IMR-90 (cell line): ENCODE results near the gene PSAPL1. TPM values are rescaled to one million over a fixed set of nuclear protein-coding genes. Genes with fewer than 3 reads are reported as not detected.

Source experiments
- ATAC-seq: fragments of 200-7000 bp; cut with Tn5 transposase; 2 replicates; pipeline ENCODE4 v1.9.1; 2020; ENCODE audit warnings: low read depth, mild to moderate bottlenecking, moderate library complexity
- BruUV-seq: library from RNA; stranded (reverse); fragments of 400-500 nt; replicated peaks from 2 replicates; lab custom pipeline; 2021; lab: Mats Ljungman, UMichigan
- CTCF ChIA-PET: fragments of 300-600 bp; formaldehyde crosslinking; extraction: SDS; loops from one replicate; lab custom pipeline; 2021; ENCODE audit warnings: antibody characterized with exemption; lab: Yijun Ruan, JAX
- POLR2A ChIA-PET: fragments of 300-600 bp; sonication (Branson Sonifier 250); formaldehyde crosslinking; loops from one replicate; lab custom pipeline; 2022; ENCODE audit warnings: antibody characterized with exemption; ENCODE audit not compliant: unreplicated experiment; lab: Charles Lee
- DNase-seq: peaks from one replicate; pipeline ENCODE4 v3.0.0; 2013
- H2AFZ ChIP-seq: replicated peaks from 2 replicates; pipeline ENCODE3; 2013; ENCODE audit warnings: low read length, mild to moderate bottlenecking; ENCODE audit not compliant: poor library complexity
- H2AK5ac ChIP-seq: 2 replicates; pipeline ENCODE4 v1.6.1; 2013; ENCODE audit warnings: low read depth, low read length, inconsistent platforms
- H2AK9ac ChIP-seq: replicated peaks from 2 replicates; pipeline ENCODE3; 2013; ENCODE audit warnings: mild to moderate bottlenecking, low read depth, low read length, moderate library complexity; ENCODE audit not compliant: poor library complexity
- H2BK120ac ChIP-seq: 2 replicates; pipeline ENCODE4 v1.6.1; 2013; ENCODE audit warnings: low read depth, low read length, inconsistent platforms
- H2BK15ac ChIP-seq: 3 replicates; pipeline ENCODE4 v1.6.1; 2013; ENCODE audit warnings: low read depth, low read length, inconsistent platforms
- H2BK20ac ChIP-seq: 2 replicates; pipeline ENCODE4 v1.6.1; 2013; ENCODE audit warnings: low read depth, mild to moderate bottlenecking, inconsistent platforms, low read length, moderate library complexity
- H2BK5ac ChIP-seq: 2 replicates; pipeline ENCODE4 v1.6.1; 2013; ENCODE audit warnings: mild to moderate bottlenecking, low read depth, low read length, inconsistent platforms; ENCODE audit not compliant: poor library complexity, severe bottlenecking
- H3K14ac ChIP-seq: replicated peaks from 2 replicates; pipeline ENCODE4 v1.6.1; 2013; ENCODE audit warnings: low read depth, low read length, inconsistent platforms
- H3K18ac ChIP-seq: 2 replicates; pipeline ENCODE4 v1.6.1; 2013; ENCODE audit warnings: low read depth, low read length, control low read depth
- H3K23ac ChIP-seq: 2 replicates; pipeline ENCODE4 v1.6.1; 2013; ENCODE audit warnings: low read depth, low read length, inconsistent platforms
- H3K27ac ChIP-seq: 2 replicates; pipeline ENCODE4 v1.5.1; 2013; ENCODE audit warnings: mild to moderate bottlenecking, control low read depth, low read length; ENCODE audit not compliant: insufficient read depth
- H3K27me3 ChIP-seq: 2 replicates; pipeline ENCODE4 v1.6.1; 2013; ENCODE audit warnings: low read length; ENCODE audit not compliant: control insufficient read depth, insufficient read depth
- H3K36me3 ChIP-seq: 2 replicates; pipeline ENCODE4 v1.6.1; 2013; ENCODE audit warnings: low read length, mixed read lengths; ENCODE audit not compliant: control insufficient read depth, insufficient read depth
- H3K4ac ChIP-seq: 2 replicates; pipeline ENCODE4 v1.6.1; 2013; ENCODE audit warnings: low read depth, low read length, inconsistent platforms
- H3K4me1 ChIP-seq: 2 replicates; pipeline ENCODE4 v1.6.1; 2013; ENCODE audit warnings: low read length, mixed read lengths; ENCODE audit not compliant: control insufficient read depth, insufficient read depth
- H3K4me2 ChIP-seq: 2 replicates; pipeline ENCODE4 v1.6.1; 2013; ENCODE audit warnings: low read depth, mild to moderate bottlenecking, control low read depth, low read length, moderate library complexity
- H3K4me3 ChIP-seq: 2 replicates; pipeline ENCODE4 v1.5.1; 2013; ENCODE audit warnings: low read depth, mild to moderate bottlenecking, control low read depth, low read length, moderate library complexity; ENCODE audit not compliant: insufficient read depth
- H3K56ac ChIP-seq: 2 replicates; pipeline ENCODE4 v1.6.1; 2013; ENCODE audit warnings: low read length, inconsistent platforms; ENCODE audit not compliant: insufficient read depth; ENCODE audit errors: extremely low read depth
- H3K79me1 ChIP-seq, 2 experiments: 2 replicates each; pipeline ENCODE4 v1.6.1; 2013; ENCODE audit warnings: low read length in 2 of 2, inconsistent platforms in 1 of 2, low read depth in 1 of 2
- H3K9ac ChIP-seq: 2 replicates; pipeline ENCODE4 v1.6.1; 2013; ENCODE audit warnings: low read depth, low read length, control low read depth
- H3K9me1 ChIP-seq: 2 replicates; pipeline ENCODE4 v1.6.1; 2013; ENCODE audit warnings: low read length, inconsistent platforms; ENCODE audit not compliant: insufficient read depth
- H3K9me3 ChIP-seq: 2 replicates; pipeline ENCODE4 v1.6.1; 2013; ENCODE audit warnings: low read length; ENCODE audit not compliant: control insufficient read depth, insufficient read depth
- H4K20me1 ChIP-seq: 2 replicates; pipeline ENCODE4 v1.6.1; 2013; ENCODE audit warnings: low read length, inconsistent platforms; ENCODE audit not compliant: insufficient read depth
- H4K5ac ChIP-seq: 2 replicates; pipeline ENCODE4 v1.6.1; 2013; ENCODE audit warnings: mild to moderate bottlenecking, low read depth, low read length, control low read depth
- H4K8ac ChIP-seq, 2 experiments: 2 replicates each; pipeline ENCODE4 v1.6.1; 2013; ENCODE audit warnings: low read depth in 2 of 2, low read length in 2 of 2, control low read depth in 1 of 2, inconsistent platforms in 1 of 2
- H4K91ac ChIP-seq: 2 replicates; pipeline ENCODE4 v1.6.1; 2013; ENCODE audit warnings: low read depth, low read length, inconsistent platforms; ENCODE audit not compliant: insufficient read depth
- CTCF ChIP-seq: conservative IDR thresholded peaks from 2 replicates; pipeline ENCODE4 v1.5.1; 2012; ENCODE audit warnings: mild to moderate bottlenecking, low read depth, low read length, improper control_type of control experiment
- MAZ ChIP-seq: IDR thresholded peaks from 2 replicates; pipeline ENCODE4 v1.6.1; 2012; ENCODE audit warnings: low read depth, mild to moderate bottlenecking, low read length, improper control_type of control experiment, moderate library complexity, borderline replicate concordance
- NFE2L2 ChIP-seq: fragments of 150-350 bp; IDR thresholded peaks from 2 replicates; pipeline ENCODE4 v1.6.1; 2016; ENCODE audit warnings: low read depth, mild to moderate bottlenecking, low read length
- USF2 ChIP-seq: fragments of 150-350 bp; IDR thresholded peaks from 2 replicates; pipeline ENCODE4 v1.6.1; 2017; ENCODE audit warnings: mild to moderate bottlenecking, antibody characterized with exemption, low read length, low read depth
- WGBS, 2 experiments: methylation state at CpG; one replicate each; pipeline versions ENCODE4 v1.1.5 to v1.1.7; 2013; ENCODE audit warnings: missing lambda C conversion rate in 2 of 2; ENCODE audit not compliant: insufficient read length in 1 of 2; ENCODE audit errors: extremely low coverage in 2 of 2; 5-methylcytosine and 5-hydroxymethylcytosine counted together
- dilution Hi-C: fragments of 300-500 bp; cut with HindIII; formaldehyde crosslinking; loops from one replicate; pipeline ENCODE4 v1.14.3; 2018; ENCODE audit warnings: low sequenced_read_pairs; ENCODE audit not compliant: unreplicated experiment
- in situ Hi-C: fragments of 300-500 bp; cut with MboI; formaldehyde crosslinking; loops from 3 replicates; pipeline ENCODE4 v1.14.3; 2019; ENCODE audit warnings: low sequenced_read_pairs, inconsistent platforms, mixed read lengths
- intact Hi-C: fragments of 100-400 bp; cut with micrococcal nuclease; formaldehyde crosslinking; loops from 2 replicates; pipeline ENCODE4 v1.10.0; 2022
- polyA plus RNA-seq, 3 experiments: library from polyadenylated mRNA; depleted of rRNA; stranded (reverse); fragments of >200 nt; gene quantifications; 2 replicates each; pipeline ENCODE4 v1.2.3, GENCODE V29; 2012; ENCODE audit warnings: low replicate concordance in 1 of 3
- total RNA-seq: library from RNA; depleted of rRNA; stranded (reverse); fragments of >200 nt; gene quantifications from 2 replicates; pipeline ENCODE4 v1.2.3, GENCODE V29; 2012

The PSAPL1 gene
- total and polyA plus RNA-seq, 2 of the 4 experiments (the other 2 are of a cell fraction), result not detected

- no peak overlapping the region for H2AK9ac ChIP-seq
- WGBS, 2 experiments, result 50% methylated on average over 1 of the region's 7 CpGs; no CpG with 5 or more reads in 1 of the 2 experiments
- TF ChIP-seq CTCF (no peak), NFE2L2 (no peak), MAZ (no peak), USF2 (no peak)
- dilution Hi-C loops (no loop called here), intact Hi-C loops (no loop called here), in situ Hi-C loops (no loop called here)
- H3K18ac ChIP-seq, result no peak overlapping the region
- ATAC-seq (no peak), DNase-seq (no peak)
- no peak overlapping the region for H3K4ac ChIP-seq
- H3K56ac ChIP-seq, result no peak overlapping the region
- H3K4me3 ChIP-seq, result no peak overlapping the region
- H4K20me1 ChIP-seq, result no peaks in the 10 kb centered on the region
- no peak overlapping the region for H3K4me2 ChIP-seq
- no peaks in the 10 kb centered on the region for H3K36me3 ChIP-seq
- no peak overlapping the region for H3K23ac ChIP-seq
- BruUV-seq, result no TSS peak
- ChIA-PET POLR2A (no interaction called here), CTCF (no interaction called here)
- no peak overlapping the region for H2BK120ac ChIP-seq
- H3K9me1 ChIP-seq, result no peaks in the 10 kb centered on the region
- no peak overlapping the region for H2BK20ac ChIP-seq
- no peak overlapping the region for H3K9ac ChIP-seq
- no peak overlapping the region for H2AFZ ChIP-seq
- no peak overlapping the region for H3K14ac ChIP-seq
- H3K27me3 ChIP-seq, result peaks cover 27% of the 10 kb centered on the region
- no peaks in the 10 kb centered on the region for H3K79me1 ChIP-seq
- H4K8ac ChIP-seq, result no peak overlapping the region
- no peaks in the 10 kb centered on the region for H3K4me1 ChIP-seq
- no peak overlapping the region for H2BK5ac ChIP-seq
- H2AK5ac ChIP-seq, result no peak overlapping the region
- H3K9me3 ChIP-seq, result no peaks in the 10 kb centered on the region
- no peak overlapping the region for H4K91ac ChIP-seq
- no peak overlapping the region for H3K27ac ChIP-seq
- H4K5ac ChIP-seq, result no peak overlapping the region
- no peak overlapping the region for H2BK15ac ChIP-seq
These were observed 43.0 kb upstream of the PSAPL1 start for GRCh38 chr4:7477695-7478094.
